GM12891 (cell line): ENCODE measurements around the gene ATG10.
"Not testable (repeated sequence)": the region's sequence is repeated elsewhere in the genome, so short reads cannot be mapped to it uniquely, and the experiment has no call there.

Experiments used
- DNase-seq: peaks from one replicate; pipeline ENCODE4 v3.0.0; 2011; ENCODE audit warnings: low spot score; ENCODE audit not compliant: insufficient read length
- FAIRE-seq: peaks from 2 replicates; lab custom pipeline; 2011; peaks lifted over from hg19 to GRCh38; lab: Jason Lieb, UNC
- PAX5 ChIP-seq: IDR thresholded peaks from 2 replicates; pipeline ENCODE4 v1.6.1; 2011; ENCODE audit warnings: low read length, moderate library complexity, mild to moderate bottlenecking; ENCODE audit not compliant: insufficient read depth, severe bottlenecking
- POLR2A ChIP-seq: IDR thresholded peaks from 2 replicates; pipeline ENCODE4 v1.6.1; 2011; ENCODE audit warnings: low read depth, low read length, control low read depth
- POLR2AphosphoS5 ChIP-seq: IDR thresholded peaks from 2 replicates; pipeline ENCODE4 v1.6.1; 2011; ENCODE audit warnings: low read depth, low read length, control low read depth
- POU2F2 ChIP-seq: IDR thresholded peaks from 2 replicates; pipeline ENCODE4 v1.6.1; 2011; ENCODE audit warnings: low read depth, mild to moderate bottlenecking, control low read depth, low read length, moderate library complexity
- SPI1 ChIP-seq: IDR thresholded peaks from 2 replicates; pipeline ENCODE4 v1.6.1; 2011; ENCODE audit warnings: low read depth, low read length, control low read depth
- TAF1 ChIP-seq: IDR thresholded peaks from 2 replicates; pipeline ENCODE4 v1.6.1; 2011; ENCODE audit warnings: low read depth, low read length, control low read depth

The ATG10 gene

DNA sequence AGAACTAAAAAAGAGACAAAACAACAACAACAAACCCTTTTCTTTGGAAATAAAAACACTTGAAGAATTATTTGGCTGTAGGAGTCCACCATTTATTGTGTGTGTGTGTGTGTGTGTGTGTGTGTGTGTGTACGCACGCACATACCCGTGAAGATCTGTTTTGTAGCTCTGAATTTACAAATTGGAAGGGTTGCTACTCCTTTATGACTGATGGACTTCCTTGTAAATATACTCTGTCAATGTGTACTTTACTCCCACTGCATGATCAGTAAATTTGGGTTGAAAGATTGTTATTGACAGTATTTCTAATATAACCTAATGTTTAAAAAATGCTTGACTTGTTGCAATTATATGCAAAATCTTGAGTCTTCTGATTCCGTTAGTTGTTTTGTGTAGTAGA, 148.1 kb downstream of the ATG10 start:
- FAIRE-seq, result no peak
- TF ChIP-seq POLR2AphosphoS5 (no peak), SPI1 (no peak), TAF1 (no peak), POU2F2 (no peak), PAX5 (no peak), POLR2A (no peak)
- no peak for DNase-seq

DNA sequence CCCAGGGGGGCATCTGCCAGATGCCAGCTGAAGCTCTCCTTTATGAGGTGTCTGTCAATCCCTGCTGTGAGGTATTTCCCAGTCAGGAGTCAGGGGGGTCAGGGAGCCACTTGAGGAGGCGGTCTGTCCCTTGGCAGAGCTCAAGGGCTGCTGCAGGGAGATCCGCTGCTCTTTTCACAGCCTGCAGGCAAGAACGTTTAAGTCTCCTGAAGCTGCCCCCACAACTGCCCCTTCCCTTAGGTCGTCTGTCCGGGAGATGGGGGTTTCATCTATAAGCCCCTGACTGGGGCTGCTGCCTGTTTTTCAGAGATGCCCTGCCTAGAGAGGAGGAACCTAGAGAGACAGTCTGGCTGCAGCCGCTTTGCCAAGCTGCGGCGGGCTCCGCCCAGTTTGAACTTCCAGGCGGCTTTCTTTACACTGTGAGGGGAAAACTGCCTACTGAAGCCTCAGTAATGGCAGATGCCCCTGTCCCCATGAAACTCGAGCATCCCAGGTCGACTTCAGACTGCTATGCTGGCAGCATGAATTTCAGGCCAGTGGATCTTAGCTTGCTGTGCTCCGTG, 158.0 kb downstream of the ATG10 start:
- DNase-seq, result no peak

DNA sequence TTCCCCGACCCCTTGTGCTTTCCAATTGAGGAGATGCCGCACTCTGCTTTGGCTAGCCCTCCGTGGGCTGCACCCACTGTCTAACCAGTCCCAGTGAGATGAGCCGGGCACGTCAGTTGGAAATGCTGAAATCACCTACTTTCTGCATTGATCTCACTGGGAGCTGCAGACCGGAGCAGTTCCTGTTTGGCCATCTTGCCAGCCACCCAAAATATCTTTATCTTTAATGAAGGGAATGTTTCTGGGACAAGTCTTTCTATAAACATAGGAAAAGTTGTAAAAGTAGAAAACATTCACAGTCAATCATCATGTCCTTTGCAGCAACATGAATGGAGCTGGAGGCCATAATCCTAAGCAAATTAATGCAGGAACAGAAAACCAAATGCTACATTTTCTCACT, 158.8 kb downstream of the ATG10 start:
- FAIRE-seq (no peak), DNase-seq (no peak)
- no peak for TF ChIP-seq TAF1
- no peak for TF ChIP-seq POLR2AphosphoS5
- TF ChIP-seq PAX5, result no peak
- TF ChIP-seq SPI1, result no peak
- TF ChIP-seq POLR2A, result no peak
- no peak for TF ChIP-seq POU2F2

More for the DNA sequence above, 158.0 kb downstream of the ATG10 start:
- no peak for TF ChIP-seq SPI1
- no peak for TF ChIP-seq POU2F2
- no peak for TF ChIP-seq TAF1
- TF ChIP-seq PAX5, result no peak
- TF ChIP-seq POLR2A, result no peak
- TF ChIP-seq POLR2AphosphoS5, result no peak
- FAIRE-seq, result no peak

DNA sequence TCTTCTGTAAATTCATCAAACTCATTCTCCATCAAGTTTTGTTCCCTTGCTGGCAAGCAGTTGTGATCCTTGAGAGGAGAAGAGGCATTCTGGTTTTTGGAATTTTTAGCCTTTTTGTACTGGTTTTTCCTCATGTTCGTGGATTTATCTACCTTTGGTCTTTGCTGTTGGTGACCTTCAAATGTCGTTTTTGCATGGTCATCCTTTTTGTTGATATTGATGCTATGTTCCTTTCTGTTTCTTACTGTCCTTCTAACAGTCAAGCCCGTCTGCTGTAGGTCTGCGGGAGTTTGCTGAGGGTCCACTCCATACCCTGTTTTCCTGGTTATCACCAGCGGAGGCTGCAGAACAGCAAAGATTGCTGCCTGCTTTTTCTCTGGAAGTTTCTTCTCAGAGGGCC, 165.4 kb downstream of the ATG10 start:
- TF ChIP-seq TAF1 (no peak), POLR2AphosphoS5 (no peak), SPI1 (no peak), POU2F2 (no peak), POLR2A (no peak), PAX5 (no peak)
- FAIRE-seq, result no peak
- no peak for DNase-seq

DNA sequence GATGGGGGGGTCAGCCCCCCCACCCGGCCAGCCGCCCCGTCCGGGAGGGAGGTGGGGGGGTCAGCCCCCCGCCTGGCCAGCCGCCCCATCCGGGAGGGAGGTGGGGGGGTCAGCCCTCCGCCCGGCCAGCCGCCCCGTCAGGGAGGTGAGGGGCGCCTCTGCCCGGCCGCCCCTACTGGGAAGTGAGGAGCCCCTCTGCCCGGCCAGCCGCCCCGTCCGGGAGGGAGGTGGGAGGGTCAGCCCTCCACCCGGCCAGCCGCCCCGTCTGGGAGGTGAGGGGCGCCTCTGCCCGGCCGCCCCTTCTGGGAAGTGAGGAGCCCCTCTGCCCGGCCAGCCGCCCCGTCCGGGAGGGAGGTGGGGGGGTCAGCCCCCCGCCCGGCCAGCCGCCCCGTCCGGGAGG, 168.0 kb downstream of the ATG10 start:
- FAIRE-seq, DNase-seq: not testable (repeated sequence)

DNA sequence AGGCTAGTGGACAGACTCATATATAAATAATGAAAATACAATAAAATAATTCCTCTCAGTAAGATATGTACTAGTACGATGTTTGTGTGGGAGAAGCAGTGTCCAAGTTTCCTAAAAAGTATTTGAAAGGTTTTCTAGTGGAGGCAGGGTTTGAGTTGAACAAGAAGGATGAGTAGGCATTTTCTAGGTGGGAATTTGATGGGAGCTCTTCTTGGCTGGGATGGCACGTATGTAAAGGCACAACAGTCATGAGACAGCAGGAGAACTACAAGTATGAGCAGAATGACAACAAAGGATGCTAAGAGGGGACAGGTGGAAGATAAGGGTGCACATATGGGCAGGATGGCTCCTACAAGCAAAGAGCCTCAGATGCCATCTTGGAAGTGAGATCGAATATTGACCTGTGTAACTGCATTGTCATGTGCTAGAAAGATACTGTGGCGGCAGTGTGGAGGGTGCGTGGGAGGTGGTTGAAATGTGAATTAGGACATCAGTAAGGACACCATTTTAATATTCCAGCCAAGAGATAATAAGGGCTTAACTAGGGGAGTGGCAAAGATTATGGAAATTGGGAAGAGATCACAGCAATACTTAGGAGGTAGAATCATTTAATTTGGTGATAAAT, 170.5 kb downstream of the ATG10 start:
- FAIRE-seq, result no peak
- no peak for DNase-seq
- no peak for TF ChIP-seq TAF1
- no peak for TF ChIP-seq PAX5

DNA sequence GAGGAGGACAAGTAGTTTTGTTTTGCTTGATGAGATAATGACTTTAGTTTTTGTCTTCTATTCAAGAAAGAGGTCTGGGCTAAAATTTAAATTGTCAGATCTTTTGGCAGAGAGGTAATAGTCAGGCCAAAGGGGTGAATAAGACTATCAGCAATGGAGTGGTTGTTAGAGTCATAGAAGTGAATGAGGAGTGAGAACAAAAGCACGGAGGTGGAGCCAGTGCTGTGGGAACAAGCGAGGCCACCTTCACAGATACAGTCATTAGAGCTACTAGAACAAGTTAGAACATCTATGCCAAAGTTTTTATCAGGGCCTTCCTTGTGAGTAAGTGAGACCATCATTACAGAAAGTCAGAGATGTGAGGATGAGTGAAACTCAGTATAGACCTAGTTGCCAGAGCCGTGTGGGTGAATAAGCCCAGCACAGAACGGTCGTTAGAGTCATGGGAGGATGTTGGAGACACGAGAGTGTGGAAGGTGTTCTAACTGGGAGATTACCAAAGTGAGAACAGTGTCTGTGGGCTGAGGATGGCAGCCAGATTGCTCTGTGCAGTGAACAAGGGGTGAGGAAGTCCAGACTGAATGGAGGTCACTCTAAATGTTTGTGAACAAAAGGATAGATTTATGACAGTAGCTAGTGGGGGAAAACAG, 171.2 kb downstream of the ATG10 start:
- DNase-seq (no peak), FAIRE-seq (no peak)
- TF ChIP-seq POLR2AphosphoS5, result no peak
- TF ChIP-seq SPI1, result no peak
- no peak for TF ChIP-seq POU2F2
- TF ChIP-seq TAF1, result no peak
- TF ChIP-seq PAX5, result no peak
- no peak for TF ChIP-seq POLR2A

DNA sequence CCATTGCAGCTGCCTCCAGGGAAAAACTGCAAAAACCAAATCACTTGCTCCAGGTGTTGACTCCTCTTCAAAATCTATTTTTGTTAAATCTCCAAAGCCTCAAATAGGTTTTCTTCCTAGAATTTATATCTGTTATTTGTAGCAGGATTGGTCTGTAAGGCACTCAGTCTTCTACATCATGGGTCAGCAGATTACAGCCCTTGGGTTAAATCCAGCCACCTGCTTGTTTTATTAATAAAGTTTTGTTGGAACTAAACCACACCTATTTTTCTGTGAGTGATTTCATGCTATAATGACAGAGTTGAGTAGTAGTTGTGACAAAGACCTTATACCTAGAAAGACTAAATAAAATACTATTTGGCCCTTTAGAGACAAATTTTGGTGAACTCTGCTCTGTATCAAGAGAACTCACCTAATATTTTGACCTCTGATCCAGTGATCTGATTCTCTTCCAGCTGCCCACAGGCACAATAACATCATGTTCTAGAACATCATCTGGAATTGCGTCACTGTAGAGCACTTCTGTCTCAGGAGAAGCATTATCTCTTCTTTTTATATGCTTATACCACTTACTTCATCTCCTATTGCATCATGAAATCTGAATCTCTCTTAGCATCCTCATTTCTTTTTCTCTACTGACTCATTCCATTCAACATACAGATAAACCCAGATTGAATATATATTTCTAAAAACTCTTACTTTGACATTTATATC, 176.2 kb downstream of the ATG10 start:
- DNase-seq, result no peak
- TF ChIP-seq POU2F2 (no peak), POLR2A (no peak), PAX5 (no peak), SPI1 (no peak), POLR2AphosphoS5 (no peak), TAF1 (no peak)
- FAIRE-seq, result no peak

DNA sequence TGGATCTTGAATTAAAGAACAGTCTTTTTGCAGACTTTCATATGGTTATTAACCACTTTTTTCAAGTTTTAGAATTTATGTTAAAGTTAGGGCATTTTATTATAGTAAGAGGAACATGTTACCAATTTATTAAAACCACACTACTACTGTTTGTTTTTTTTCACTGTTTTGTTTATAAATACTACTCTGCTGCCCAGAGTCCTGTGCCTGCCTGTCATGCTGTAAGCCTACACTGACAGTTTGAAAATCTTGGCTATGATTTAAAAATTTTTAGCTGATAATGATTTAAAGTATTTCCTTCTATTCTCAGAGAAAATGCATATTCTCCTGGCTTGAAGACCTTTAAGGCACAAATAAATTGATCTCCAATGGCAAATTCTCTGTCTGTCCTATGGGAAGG, 177.6 kb downstream of the ATG10 start:
- DNase-seq (no peak), FAIRE-seq (no peak)

More for the DNA sequence above, 177.6 kb downstream of the ATG10 start:
- TF ChIP-seq POLR2A (no peak), PAX5 (no peak), SPI1 (no peak), TAF1 (no peak), POLR2AphosphoS5 (no peak), POU2F2 (no peak)
